ENCODE measurements around the gene NOTCH2. TPM values are rescaled to one million over a fixed set of nuclear protein-coding genes. Genes with fewer than 3 reads are reported as not detected.

NOTCH2 gene
- total and polyA plus RNA-seq, 5 experiments from 2014 or later, result 17.8 to 65.2 (median 21.6) TPM

- peaks cover 0 to under 1% (median 0%) of the 10 kb centered on the region in 3 donors for H3K36me3 Mint-ChIP-seq
- H3K4me3 Mint-ChIP-seq, result no peak overlapping the region
- peaks cover 16 to 27% (median 19%) of the 10 kb centered on the region in 5 donors for H3K27me3 Mint-ChIP-seq
- no peak overlapping the region for H3K27ac Mint-ChIP-seq
- DNase-seq (no peak), ATAC-seq (no peak)
- no peaks in the 10 kb centered on the region for H3K4me1 Mint-ChIP-seq
- POLR2A ChIA-PET, result no interaction called here
- H3K9me3 Mint-ChIP-seq, result peaks cover 0 to under 1% (median 0%) of the 10 kb centered on the region in 9 donors
These were observed 187.1 kb downstream of the NOTCH2 start for GRCh38 chr1:119882132-119883049.

GRCh38 chr1:119879510-119880434 is 189.7 kb downstream of the NOTCH2 start:
- no peak overlapping the region for H3K27ac Mint-ChIP-seq
- no peaks in the 10 kb centered on the region for H3K36me3 Mint-ChIP-seq
- no peak for DNase-seq

DNA sequence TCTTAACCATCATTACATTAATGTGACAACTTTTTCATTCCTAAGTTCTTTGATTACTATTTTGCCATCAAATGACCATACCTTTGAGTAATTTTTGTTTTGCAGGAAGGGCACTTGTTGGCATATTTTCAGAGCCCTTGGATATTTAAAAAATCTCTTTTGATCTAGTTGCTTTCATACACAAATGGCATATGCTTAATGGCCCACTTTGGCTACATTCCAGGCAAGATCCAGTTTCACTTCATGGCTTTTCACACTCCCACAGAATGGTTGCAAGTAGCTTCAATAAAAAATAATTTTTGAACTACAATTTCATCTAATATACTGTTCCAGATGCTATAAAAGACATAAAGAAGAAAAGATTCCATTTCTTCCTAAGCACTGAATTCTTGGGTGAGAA is 191.3 kb downstream of the NOTCH2 start:
- no peak overlapping the region for H3K4me3 Mint-ChIP-seq
- peaks cover 8 to 14% (median 11%) of the 10 kb centered on the region in 5 donors for H3K27me3 Mint-ChIP-seq
- no peaks in the 10 kb centered on the region for H3K36me3 Mint-ChIP-seq
- no peak overlapping the region for H3K27ac Mint-ChIP-seq
- H3K9me3 Mint-ChIP-seq, result no peaks in the 10 kb centered on the region
- no peaks in the 10 kb centered on the region for H3K4me1 Mint-ChIP-seq
- no peak for ATAC-seq
- DNase-seq, result no peak
- POLR2A ChIA-PET, result no interaction called here

More at GRCh38 chr1:119879510-119880434, 189.7 kb downstream of the NOTCH2 start:
- ATAC-seq, result no peak
- Mint-ChIP-seq H3K27me3 (peaks cover 8 to 14% (median 10%) of the 10 kb centered on the region in 5 donors), H3K9me3 (no peaks in the 10 kb centered on the region), H3K4me3 (no peak overlapping the region), H3K4me1 (no peaks in the 10 kb centered on the region)
- POLR2A ChIA-PET, result no interaction called here

DNA sequence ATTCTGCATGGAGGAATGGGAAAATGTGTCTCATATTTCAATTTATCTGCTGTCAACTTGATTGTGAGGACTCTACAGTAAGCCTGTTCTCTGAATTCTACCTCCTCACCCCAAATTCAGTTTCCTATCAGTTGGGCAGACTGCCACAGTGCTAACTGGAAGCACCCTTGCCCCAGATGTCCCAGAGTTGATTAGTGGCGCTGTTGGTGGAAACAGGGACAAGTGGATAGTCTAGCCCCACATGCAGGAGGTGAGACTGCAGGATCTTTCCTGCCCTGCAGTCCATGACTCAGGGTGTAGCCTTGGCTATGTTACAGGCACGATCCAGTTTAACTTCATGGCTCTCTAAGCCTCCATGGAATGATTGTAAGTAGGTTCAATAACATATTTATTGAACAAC is 195.3 kb downstream of the NOTCH2 start:
- POLR2A ChIA-PET, result no interaction called here
- H3K4me3 Mint-ChIP-seq, result no peak overlapping the region
- no peak for DNase-seq

GRCh38 chr1:119873135-119874015 is 196.1 kb downstream of the NOTCH2 start:
- no peak overlapping the region for H3K4me3 Mint-ChIP-seq
- H3K27me3 Mint-ChIP-seq, result peaks cover 5 to 20% (median 16%) of the 10 kb centered on the region in 5 donors
- H3K4me1 Mint-ChIP-seq, result peaks cover 2 to 6% (median 4%) of the 10 kb centered on the region in 4 donors
- POLR2A ChIA-PET, result no interaction called here
- no peaks in the 10 kb centered on the region for H3K9me3 Mint-ChIP-seq
- ATAC-seq (no peak), DNase-seq (no peak)
- no peaks in the 10 kb centered on the region for H3K36me3 Mint-ChIP-seq
- no peak overlapping the region for H3K27ac Mint-ChIP-seq

More for the DNA sequence above, 195.3 kb downstream of the NOTCH2 start:
- H3K9me3 Mint-ChIP-seq, result no peaks in the 10 kb centered on the region
- H3K27me3 Mint-ChIP-seq, result peaks cover 7 to 20% (median 16%) of the 10 kb centered on the region in 5 donors
- ATAC-seq, result no peak
- H3K36me3 Mint-ChIP-seq, result no peaks in the 10 kb centered on the region
- peaks cover 2 to 6% (median 4%) of the 10 kb centered on the region in 4 donors for H3K4me1 Mint-ChIP-seq
- no peak overlapping the region for H3K27ac Mint-ChIP-seq

DNA sequence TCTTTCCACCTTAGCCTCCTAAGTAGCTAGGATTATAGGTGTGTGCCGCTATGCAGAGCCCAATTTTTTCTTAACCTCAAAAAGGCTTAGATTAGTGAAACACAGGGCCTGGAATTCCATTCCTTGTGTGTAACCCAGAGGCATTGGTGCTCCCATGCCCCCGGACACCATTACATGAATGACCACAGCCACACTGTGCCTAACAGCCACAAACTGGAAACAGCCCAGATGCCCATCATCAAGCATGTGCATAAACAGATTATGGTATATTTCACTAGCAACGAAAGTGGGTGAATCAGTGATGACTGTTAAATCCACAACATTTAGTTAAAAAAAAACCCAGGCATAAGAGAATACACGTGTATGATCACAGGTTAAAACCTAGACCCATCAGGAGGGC is 197.6 kb downstream of the NOTCH2 start:
- peaks cover 2 to 6% (median 4%) of the 10 kb centered on the region in 4 donors for H3K4me1 Mint-ChIP-seq
- H3K4me3 Mint-ChIP-seq, result no peak overlapping the region
- no peak overlapping the region for H3K27ac Mint-ChIP-seq
- no peaks in the 10 kb centered on the region for H3K36me3 Mint-ChIP-seq
- H3K9me3 Mint-ChIP-seq, result no peaks in the 10 kb centered on the region
- peaks cover 5 to 20% (median 15%) of the 10 kb centered on the region in 5 donors for H3K27me3 Mint-ChIP-seq
- POLR2A ChIA-PET, result no interaction called here
- ATAC-seq, result no peak
- no peak for DNase-seq

DNA sequence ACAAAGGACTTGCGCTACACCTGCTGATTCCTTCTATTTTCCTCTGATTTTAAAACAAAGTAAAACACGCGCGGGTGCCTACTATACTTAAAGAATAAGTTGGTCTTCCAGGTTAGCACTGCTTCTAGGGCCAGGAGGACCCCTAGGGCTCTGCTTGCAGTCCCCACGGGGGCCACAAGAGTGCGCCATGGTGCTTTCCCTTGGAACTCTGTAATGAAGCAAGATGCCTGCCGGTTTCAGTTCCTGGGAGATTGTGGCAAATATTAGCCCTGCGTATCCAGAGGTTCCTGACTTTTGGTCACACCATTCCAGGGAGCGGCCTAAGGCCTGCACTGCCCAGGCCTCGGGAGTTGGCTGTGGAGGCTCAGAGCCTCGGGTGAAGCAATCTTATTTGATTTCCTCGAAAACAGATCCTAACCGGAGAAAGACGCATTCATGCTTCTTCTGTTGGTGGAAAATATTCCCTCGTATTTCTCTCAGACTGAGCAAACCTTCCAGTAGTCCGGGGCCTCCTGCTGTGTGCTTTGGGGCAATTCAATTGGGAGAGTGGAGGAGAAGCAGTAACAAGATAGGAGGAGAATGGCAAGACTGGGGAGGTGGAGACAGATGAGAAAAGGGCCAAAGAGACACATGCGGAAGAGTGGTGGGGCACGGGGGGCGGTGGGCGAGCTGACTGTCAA is 198.4 kb downstream of the NOTCH2 start:
- peak overlapping the region in 2 of 10 donors; percentile 13 to 57 for H3K4me3 Mint-ChIP-seq
- H3K4me1 Mint-ChIP-seq, result peaks cover 2 to 6% (median 4%) of the 10 kb centered on the region in 4 donors
- H3K36me3 Mint-ChIP-seq, result no peaks in the 10 kb centered on the region
- no peak overlapping the region for H3K27ac Mint-ChIP-seq
- POLR2A ChIA-PET, result no interaction called here
- DNase-seq, result peak; percentile 20 to 81 (median 52)
- peaks cover 5 to 20% (median 15%) of the 10 kb centered on the region in 5 donors for H3K27me3 Mint-ChIP-seq
- ATAC-seq, result peak; percentile 55 to 60
- no peaks in the 10 kb centered on the region for H3K9me3 Mint-ChIP-seq

- Mint-ChIP-seq H3K27me3 (peaks cover 5 to 24% (median 16%) of the 10 kb centered on the region in 5 donors), H3K4me1 (peaks cover 2 to 6% (median 4%) of the 10 kb centered on the region in 4 donors)
- no peak for ATAC-seq
These were observed 199.5 kb downstream of the NOTCH2 start for GRCh38 chr1:119869995-119870394.

GRCh38 chr1:119868176-119868575 is 201.3 kb downstream of the NOTCH2 start:
- Mint-ChIP-seq H3K4me1 (peaks cover 2 to 6% (median 4%) of the 10 kb centered on the region in 4 donors), H3K36me3 (no peaks in the 10 kb centered on the region), H3K27me3 (peaks cover 5 to 24% (median 17%) of the 10 kb centered on the region in 5 donors), H3K9me3 (no peaks in the 10 kb centered on the region), H3K4me3 (no peak overlapping the region), H3K27ac (no peak overlapping the region)
- ATAC-seq, result no peak
- no peak for DNase-seq
- POLR2A ChIA-PET, result no interaction called here

More at GRCh38 chr1:119869995-119870394, 199.5 kb downstream of the NOTCH2 start:
- Mint-ChIP-seq H3K36me3 (no peaks in the 10 kb centered on the region), H3K4me3 (no peak overlapping the region), H3K27ac (no peak overlapping the region), H3K9me3 (no peaks in the 10 kb centered on the region)
- no peak for DNase-seq
- POLR2A ChIA-PET, result no interaction called here

DNA sequence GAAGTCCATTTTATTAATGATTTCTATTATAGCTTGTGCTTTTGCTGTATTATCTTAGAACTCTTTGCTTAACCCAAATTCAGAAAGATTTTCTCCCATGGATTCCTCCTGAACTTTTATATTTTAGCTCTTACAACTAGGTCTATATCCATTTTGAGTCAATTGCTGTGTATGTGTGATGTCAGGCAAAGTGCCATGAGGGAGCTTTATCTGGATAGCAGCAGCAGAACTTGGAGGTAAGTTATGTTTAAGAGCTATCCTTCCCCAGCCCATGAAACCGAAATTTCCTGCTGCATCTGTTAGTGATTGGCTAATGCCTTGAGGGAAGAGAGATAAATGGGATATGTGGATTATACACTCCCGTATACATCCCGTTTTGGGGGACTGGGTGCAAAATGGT is 203.0 kb downstream of the NOTCH2 start:
- Mint-ChIP-seq H3K9me3 (no peaks in the 10 kb centered on the region), H3K36me3 (no peaks in the 10 kb centered on the region), H3K4me1 (peaks cover 2 to 5% (median 4%) of the 10 kb centered on the region in 4 donors), H3K4me3 (no peak overlapping the region), H3K27ac (no peak overlapping the region), H3K27me3 (peaks cover 5 to 20% (median 13%) of the 10 kb centered on the region in 5 donors)
- POLR2A ChIA-PET, result no interaction called here
- ATAC-seq (no peak), DNase-seq (no peak)

DNA sequence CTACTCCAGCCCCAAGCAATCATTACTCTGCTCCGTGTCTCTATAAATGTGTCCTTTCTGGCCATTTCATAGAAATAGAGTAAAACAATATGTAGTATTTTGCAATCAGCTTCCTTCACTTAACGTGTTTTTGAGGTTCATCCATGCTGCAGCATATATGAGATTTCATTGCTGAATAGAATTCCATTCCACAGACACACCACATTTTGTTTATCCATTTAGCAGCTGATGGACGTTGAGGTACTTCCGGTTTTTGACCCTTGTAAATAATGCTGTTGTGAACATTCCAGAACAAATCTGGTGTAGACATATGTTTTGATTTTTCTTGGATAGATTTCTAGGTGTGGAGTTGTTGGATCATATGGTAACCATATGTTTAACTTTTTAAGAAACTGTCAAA is 203.8 kb downstream of the NOTCH2 start:
- Mint-ChIP-seq H3K36me3 (no peaks in the 10 kb centered on the region), H3K27ac (no peak overlapping the region), H3K4me3 (no peak overlapping the region), H3K4me1 (no peaks in the 10 kb centered on the region), H3K9me3 (no peaks in the 10 kb centered on the region), H3K27me3 (peaks cover 2 to 12% (median 7%) of the 10 kb centered on the region in 5 donors)
- POLR2A ChIA-PET, result no interaction called here
- no peak for DNase-seq
- no peak for ATAC-seq
